IMR-90 (cell line): ENCODE data around the gene MICAL3.

Experiments
- CEBPB ChIP-seq: IDR thresholded peaks from 2 replicates; pipeline ENCODE4 v1.6.1; 2012; ENCODE audit warnings: low read depth, low read length, improper control_type of control experiment
- TF ChIP-seq, protein P1 (sequence below): conservative IDR thresholded peaks from 2 replicates; pipeline ENCODE4 v1.5.1; 2012; ENCODE audit warnings: mild to moderate bottlenecking, low read depth, low read length, improper control_type of control experiment

- no peak for TF ChIP-seq CEBPB
- TF ChIP-seq, protein P1, sequence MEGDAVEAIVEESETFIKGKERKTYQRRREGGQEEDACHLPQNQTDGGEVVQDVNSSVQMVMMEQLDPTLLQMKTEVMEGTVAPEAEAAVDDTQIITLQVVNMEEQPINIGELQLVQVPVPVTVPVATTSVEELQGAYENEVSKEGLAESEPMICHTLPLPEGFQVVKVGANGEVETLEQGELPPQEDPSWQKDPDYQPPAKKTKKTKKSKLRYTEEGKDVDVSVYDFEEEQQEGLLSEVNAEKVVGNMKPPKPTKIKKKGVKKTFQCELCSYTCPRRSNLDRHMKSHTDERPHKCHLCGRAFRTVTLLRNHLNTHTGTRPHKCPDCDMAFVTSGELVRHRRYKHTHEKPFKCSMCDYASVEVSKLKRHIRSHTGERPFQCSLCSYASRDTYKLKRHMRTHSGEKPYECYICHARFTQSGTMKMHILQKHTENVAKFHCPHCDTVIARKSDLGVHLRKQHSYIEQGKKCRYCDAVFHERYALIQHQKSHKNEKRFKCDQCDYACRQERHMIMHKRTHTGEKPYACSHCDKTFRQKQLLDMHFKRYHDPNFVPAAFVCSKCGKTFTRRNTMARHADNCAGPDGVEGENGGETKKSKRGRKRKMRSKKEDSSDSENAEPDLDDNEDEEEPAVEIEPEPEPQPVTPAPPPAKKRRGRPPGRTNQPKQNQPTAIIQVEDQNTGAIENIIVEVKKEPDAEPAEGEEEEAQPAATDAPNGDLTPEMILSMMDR: no peak
Measured at GRCh38 chr22:17847360-17848078, 176.8 kb downstream of the MICAL3 start.
